22Rv1 (cell line): ENCODE measurements around the gene CDK1.

Experiments
- H3K27ac ChIP-seq: fragments of 450-650 bp; 2 replicates; pipeline ENCODE4 v1.5.1; 2017
- ZFX ChIP-seq: fragments of 450-650 bp; IDR thresholded peaks from 2 replicates; pipeline ENCODE4 v1.6.1; 2017; ENCODE audit warnings: antibody characterized with exemption, borderline replicate concordance
- TF ChIP-seq, protein P1 (sequence below): fragments of 450-650 bp; IDR thresholded peaks from 2 replicates; pipeline ENCODE4 v1.5.1; 2017; ENCODE audit warnings: mild to moderate bottlenecking

The CDK1 gene

DNA sequence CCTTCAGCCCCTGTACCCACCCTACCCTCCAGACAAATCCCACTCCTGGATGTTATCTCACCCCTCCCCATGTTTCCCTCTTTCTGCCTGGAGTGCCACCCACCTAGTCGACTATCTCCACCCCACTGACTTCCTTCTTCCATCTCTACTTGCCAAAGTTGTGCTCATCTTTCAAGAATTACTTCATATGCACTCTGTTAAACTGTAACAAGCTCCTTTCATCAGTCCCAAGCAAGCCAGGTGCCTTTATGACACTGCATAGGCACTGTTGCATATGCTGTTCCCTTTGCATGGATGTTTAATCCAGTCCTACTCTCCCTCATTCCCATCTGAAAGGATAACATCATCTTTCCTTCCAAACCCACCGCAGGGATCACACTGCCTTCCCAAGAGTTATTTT is 8.9 kb upstream of the CDK1 start:
- H3K27ac ChIP-seq = no peak overlapping the region
- no peak for TF ChIP-seq ZFX
- TF ChIP-seq, protein P1, sequence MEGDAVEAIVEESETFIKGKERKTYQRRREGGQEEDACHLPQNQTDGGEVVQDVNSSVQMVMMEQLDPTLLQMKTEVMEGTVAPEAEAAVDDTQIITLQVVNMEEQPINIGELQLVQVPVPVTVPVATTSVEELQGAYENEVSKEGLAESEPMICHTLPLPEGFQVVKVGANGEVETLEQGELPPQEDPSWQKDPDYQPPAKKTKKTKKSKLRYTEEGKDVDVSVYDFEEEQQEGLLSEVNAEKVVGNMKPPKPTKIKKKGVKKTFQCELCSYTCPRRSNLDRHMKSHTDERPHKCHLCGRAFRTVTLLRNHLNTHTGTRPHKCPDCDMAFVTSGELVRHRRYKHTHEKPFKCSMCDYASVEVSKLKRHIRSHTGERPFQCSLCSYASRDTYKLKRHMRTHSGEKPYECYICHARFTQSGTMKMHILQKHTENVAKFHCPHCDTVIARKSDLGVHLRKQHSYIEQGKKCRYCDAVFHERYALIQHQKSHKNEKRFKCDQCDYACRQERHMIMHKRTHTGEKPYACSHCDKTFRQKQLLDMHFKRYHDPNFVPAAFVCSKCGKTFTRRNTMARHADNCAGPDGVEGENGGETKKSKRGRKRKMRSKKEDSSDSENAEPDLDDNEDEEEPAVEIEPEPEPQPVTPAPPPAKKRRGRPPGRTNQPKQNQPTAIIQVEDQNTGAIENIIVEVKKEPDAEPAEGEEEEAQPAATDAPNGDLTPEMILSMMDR = no peak

DNA sequence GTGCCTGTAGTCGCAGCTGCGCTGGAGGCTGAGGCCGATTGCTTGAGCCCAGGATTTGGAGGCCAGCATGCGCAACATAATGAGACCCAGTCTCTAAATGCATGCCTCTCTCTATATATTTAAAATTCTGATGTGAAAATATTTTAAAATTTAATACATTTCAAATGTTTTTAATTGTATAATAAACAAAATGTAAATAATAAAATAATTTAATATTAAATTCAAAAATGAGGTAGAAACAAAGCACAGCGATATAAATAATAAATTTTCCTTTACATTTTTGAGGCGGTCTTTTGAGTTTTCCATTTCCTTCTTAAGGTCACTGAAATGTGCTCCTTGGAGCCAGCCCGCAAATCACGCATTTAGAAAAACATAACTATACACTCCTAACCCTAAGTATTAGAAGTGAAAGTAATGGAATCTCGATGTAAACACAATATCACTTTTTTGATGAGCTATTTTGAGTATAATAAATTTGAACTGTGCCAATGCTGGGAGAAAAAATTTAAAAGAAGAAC is 523 bp upstream of the CDK1 start:
- H3K27ac ChIP-seq = peak overlapping the region; percentile 85
- TF ChIP-seq, protein P1 = no peak
- no peak for TF ChIP-seq ZFX

DNA sequence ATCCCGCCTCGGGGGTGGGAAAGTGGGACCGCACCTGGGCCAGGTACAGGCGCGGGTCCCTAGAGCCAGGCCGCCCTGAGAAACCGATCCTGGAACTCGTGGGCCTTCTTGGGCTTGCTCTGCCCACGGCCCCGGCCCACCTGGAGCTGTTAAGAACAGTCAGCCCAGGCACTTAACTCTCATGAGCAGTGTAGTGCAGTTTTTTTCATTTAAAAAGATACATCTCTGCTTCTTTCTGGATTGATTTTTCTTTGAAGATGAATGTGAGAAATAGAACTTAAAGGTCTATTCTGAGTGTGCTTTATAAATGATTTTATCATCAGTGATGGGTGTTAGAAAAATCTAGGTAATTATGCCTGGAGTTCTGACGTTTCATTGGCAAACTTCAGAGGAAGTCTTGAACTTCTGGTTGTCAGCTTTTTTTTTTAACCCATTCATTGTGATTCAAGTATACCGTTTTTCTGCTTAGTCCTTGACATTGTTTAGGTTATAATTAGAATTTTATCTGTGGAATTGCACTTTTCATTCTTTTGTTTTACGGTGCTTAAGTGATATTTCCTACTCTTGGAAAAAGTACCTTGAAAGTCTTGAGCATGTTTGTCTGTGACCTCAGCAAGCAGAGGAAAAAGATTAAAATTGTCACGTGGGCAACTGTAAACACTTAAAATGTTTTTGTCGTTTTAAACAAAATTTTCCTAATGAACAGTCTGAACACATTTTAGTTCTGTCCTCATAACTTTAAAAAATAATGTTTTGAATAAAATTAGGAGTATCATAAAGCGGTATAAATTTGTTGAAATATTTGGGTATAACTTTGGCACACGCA is 906 bp downstream of the CDK1 start:
- TF ChIP-seq, protein P1 = no peak
- no peak for TF ChIP-seq ZFX
- peak overlapping the region; percentile 85 for H3K27ac ChIP-seq

DNA sequence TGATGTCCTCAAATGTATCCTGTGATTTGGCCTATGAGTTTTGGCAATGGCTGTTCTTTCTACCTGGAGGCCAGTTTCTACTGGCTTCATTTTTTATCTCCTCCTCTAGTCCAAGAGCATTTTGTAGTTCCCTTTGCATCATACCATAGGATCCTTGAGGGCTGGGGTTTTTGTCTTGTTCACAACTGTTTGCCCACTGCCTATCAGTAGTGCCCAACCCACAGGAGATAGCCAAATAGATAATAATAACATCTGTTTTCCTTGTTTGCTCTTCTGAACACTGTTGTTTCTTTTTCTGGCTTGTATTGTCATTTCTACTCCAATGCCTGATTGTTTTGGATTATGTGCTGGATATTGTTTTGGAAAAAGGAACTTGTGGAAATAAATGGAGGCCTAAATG is 3.4 kb downstream of the CDK1 start:
- TF ChIP-seq, protein P1 = no peak
- TF ChIP-seq ZFX = no peak
- H3K27ac ChIP-seq = 0 out of 2 replicates have a peak overlapping the region, but pooled peaks have one; percentile 0

DNA sequence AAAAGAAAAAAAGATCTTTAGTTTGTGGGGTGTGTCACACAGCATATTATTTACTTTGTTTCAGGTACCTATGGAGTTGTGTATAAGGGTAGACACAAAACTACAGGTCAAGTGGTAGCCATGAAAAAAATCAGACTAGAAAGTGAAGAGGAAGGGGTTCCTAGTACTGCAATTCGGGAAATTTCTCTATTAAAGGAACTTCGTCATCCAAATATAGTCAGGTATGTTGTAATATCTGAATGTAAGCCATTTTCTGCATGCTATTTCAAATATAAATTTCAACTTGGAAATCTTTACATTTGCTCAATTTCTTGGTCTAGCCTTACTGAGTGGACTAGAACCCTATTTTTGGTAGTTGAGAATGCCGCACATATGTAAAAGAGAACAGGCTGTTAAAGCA is 6.4 kb downstream of the CDK1 start:
- no peak overlapping the region for H3K27ac ChIP-seq
- no peak for TF ChIP-seq ZFX
- TF ChIP-seq, protein P1 = no peak

DNA sequence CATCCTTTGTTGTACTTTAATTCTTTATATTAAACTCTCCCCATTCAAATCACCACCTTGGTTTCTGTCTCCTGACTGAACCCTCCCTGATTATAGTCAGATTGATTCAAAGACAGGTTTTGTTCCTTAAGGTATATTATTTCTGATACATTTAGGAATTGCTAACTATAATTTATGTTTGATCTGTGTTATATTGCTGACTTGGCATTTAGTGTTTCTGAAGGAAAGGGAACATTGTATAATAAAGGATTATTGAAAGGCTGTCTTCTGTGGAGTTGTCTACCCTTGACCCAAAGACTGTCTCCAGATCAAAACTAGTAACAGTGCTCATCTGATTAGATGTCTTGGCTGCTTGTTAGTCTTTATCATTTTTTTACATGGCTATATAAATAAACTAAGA is 10.3 kb downstream of the CDK1 start:
- TF ChIP-seq, protein P1 = no peak
- TF ChIP-seq ZFX = no peak
- H3K27ac ChIP-seq = no peak overlapping the region

DNA sequence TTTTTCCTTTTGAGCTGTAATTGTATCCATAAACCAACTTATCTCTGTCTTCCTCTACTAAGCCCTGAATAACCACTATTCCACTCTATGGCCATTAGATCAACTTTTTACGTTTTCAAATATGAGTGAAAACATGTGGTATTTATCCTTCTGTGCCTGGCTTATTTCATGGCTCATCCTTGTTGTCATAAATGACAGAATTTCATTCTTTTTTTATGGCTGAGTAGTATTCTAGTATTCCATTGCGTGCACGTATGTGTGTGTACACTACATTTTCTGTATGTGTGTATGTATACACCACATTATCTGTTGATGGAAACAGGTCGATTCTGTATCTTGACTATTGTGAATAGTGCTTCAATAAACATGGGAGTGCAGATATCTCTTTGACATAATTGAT is 11.1 kb downstream of the CDK1 start:
- H3K27ac ChIP-seq = no peak overlapping the region
- no peak for TF ChIP-seq ZFX
- TF ChIP-seq, protein P1 = no peak
